ENCODE results near the gene POLA1.
"Not testable (repeated sequence)": the region's sequence is repeated elsewhere in the genome, so short reads cannot be mapped to it uniquely, and the experiment has no call there.

POLA1 gene

DNA sequence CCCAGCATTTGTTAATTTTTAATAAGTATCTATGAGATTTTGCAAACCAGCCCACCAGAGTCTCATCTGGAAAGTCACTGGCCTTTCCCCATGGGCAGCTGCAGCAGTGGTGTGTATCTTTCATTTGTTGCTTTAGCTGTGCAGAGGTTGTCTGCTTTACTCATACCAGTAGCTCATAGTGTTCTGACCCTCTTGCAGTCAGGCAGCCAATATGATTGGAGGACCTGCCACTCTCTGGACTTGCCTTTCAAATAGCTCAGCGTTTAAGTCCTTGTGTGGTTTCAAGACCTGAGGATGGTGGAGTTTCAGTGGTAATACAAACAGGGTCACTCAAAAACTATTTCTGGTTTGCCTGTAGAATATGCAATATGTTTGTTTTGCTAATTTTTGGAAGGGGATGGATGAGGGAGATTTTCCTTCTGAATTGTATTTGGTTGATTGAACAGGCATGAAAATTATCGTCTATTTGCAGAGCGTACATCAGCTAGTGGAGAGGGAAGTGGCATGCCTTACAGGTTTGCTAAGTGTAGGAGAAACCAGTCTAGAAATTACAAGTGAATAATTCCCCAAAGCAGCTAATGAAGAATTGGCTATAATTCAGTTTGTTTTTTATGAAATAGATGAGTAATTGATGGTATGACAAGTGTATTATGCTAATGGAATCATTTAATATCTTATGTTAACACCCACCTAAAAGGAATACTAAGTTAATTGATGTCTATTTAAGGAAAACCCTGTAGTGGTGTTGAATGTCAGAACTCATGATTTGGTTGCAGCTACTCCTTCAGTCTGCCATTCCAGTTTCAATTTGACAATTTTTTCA lies 8.9 kb downstream of the POLA1 start:
- no peak for DNase-seq

DNA sequence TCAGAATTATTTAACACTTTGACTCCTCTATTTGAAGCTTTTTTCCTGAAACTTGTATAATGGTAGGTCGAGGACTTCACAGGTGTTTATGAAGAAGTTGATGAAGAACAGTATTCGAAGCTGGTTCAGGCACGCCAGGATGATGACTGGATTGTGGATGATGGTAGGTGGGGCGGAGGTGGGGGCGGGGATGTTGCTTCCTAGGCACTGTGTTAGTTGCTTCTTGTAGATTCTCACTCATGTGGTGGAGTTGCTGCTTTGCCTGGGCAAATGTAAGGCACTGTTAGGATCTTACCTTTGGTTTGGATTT lies 9.4 kb downstream of the POLA1 start:
- no peak for DNase-seq

DNA sequence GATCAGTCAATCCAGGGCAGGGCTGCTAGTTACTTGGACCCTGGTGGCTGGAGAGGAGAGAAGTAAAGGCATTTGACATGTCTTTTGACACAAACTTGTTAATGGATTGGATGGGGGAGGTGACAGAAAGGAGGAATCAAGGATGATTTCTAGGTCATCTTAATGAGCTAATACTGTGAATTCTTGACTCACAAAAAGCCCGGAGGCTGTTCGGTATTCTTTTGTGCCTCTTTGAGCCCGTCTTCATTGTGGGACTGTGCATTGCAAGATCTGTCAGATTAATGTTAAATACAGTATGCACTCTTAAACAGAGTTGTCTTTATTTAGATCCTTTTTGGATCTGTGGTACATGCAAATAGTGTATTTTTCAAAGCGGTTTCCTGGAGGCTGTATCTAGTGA lies 25.1 kb downstream of the POLA1 start:
- no peak for DNase-seq

DNA sequence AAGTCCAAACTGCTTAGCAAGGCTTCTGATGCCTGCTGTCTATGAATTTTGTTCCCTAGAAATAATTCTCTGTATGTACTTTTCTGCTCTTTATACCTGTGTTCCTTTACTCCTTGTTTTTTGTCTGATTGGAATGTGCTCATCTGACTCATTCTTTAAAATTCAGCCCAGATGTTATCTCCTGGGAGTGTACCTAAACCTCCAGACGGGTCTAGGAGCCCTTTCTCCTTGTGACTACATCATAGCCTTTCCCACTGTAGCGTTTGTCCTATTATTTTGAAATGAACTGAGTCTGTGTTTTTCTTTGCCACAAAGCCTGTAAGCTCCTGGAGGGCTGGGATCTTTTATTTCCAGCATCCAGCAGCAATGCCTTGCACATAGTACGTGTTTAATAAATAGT lies 26.3 kb downstream of the POLA1 start:
- DNase-seq, result no peak

DNA sequence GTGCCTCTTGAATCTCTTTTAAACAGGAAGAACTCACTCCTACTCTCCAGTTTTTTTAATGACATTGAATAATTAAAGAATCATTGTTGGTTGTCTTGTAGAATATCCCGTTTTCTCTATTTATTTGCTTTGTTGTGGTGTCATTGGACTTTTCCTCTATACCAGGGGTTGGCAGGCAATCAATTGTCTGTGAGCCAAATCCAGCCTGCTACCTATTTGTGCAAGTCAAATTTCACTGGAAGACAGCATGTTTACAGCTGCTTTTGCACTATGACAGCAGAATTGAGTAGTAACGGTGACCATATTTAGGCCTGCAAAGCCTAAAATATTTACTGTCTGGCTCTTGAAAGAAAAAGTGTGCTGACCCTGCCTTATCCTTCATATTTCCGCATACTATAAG lies 34.8 kb downstream of the POLA1 start:
- DNase-seq, result no peak

DNA sequence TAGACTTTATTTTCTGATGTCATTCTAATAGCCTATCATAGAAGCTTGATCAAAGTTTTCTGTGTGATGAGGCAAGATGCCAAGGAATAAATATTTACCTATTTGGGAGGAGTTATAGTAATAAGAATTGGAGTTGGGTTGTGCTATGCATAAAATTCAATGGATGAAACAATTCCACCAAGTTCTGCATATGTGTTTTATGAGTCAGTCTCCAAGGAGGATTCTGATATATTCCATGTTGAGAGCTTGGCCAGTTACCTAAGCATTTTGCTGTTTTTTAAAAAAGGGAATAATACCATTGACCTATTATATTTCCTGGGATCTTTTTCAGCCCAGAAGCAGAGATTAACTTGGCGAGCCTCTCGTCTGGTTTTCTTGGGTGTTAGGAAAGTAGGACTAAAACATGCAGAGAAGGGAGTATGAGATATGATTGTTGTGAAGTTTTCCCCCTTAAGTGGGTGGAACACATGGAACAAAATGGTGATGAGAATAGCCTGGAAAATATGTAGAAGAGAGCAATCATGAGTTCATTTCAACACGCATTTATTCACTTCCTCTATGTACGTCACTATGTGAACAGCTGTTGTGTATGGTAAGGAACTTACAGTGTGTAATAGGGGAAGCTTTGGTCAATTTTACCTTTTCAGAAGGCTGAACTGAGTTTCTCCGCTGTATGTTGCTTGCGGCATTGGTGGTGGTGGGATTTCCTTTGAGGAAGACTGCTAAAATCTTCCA lies 39.2 kb downstream of the POLA1 start:
- no peak for DNase-seq

DNA sequence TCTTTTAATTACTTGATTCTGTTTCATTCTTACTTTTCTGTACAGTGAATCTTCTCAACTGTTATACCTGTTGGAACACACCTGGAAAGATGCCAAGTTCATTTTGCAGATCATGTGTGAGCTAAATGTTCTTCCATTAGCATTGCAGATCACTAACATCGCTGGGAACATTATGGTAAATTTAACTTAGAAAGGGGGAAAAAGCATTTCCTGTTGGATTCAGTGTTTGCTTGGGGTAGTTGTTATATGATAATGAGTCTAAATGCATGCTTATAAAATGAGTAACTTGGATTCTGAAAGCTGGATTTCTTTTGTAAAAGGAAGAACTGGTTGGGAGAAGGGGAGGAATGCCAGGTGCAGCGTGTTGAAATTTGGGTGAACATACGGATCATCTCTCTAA lies 47.6 kb downstream of the POLA1 start:
- DNase-seq, result no peak

DNA sequence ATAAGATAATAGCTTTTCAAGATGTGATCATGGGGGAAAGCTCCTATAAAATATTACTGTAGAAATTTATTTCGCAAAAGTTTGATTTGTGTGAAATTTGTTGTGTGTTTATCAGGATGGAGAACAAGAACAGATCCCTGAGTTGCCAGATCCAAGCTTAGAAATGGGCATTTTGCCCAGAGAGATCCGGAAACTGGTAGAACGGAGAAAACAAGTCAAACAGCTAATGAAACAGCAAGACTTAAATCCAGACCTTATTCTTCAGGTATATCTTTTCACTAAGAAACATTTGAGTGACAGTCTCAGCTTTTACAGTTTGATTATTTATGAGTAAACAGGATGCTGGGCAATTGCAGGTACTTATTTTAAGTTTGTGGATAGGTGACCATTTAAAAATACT lies 54.5 kb downstream of the POLA1 start:
- DNase-seq, result no peak

DNA sequence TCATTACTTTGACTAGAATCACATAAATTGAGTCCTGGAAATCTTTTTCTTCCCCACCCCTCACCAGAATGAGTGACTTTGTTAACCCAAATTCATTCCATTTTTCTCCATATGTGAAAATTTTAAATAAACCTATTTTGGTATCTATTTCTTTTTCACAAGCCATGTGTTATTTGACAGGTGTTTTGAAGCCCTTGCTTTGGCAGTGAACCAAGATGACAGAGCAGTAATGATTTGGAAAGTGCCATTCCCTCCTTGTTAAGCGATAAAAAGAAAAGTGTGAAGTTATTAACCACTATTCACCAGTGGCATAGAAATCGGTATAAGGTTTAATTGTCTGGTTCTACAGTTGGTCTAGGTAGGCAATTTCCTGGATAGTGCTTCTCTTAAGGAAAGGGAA lies 66.1 kb downstream of the POLA1 start:
- no peak for DNase-seq

DNA sequence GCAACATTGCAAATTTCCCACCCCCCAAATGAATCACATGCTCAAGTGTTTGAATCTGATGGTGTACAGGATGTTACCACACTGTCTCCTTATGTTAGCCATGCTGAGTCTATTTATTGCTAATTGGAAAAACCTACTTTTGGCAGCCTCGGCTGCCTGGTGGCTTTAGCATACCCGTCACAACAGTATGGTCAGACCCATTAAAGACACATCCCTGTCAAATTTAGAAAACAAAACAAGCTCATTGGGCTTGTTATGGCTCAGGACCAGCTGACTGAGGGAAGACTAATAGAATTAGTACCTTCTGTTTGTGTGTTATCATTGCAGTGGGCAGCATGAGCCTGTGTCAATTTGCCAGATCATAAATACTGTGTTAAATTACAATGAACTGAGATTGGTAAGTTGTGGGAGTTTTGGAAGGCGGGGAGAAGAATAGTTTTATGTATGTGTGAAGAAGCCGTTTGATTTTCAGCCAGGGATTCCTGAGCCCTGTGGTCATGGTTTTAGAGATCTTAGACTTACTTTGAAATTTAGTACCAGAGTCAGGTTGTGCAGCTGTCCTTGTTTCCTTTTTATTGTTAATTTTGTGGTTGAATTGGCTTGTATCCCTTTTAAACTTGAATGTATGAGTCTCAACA lies 66.8 kb downstream of the POLA1 start:
- DNase-seq, result no peak

DNA sequence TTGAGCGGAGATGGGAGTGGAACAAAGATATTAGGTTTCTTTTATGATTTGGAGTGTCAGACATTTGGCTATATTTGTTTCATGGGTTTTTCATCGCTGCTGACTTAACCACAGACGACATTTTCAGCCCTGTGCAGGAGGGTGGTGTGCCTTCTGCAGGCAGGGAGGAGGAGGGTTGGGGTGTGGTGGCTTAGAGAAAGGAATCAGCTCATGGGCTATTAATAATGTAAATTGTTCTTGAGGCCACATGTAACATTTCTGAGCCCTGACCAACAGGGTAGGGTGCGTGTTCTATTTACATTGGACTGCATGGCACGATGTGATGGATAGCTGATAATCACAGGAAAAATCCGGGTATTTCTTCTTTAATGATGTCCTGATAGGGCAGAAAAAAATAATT lies 67.6 kb downstream of the POLA1 start:
- no peak for DNase-seq

DNA sequence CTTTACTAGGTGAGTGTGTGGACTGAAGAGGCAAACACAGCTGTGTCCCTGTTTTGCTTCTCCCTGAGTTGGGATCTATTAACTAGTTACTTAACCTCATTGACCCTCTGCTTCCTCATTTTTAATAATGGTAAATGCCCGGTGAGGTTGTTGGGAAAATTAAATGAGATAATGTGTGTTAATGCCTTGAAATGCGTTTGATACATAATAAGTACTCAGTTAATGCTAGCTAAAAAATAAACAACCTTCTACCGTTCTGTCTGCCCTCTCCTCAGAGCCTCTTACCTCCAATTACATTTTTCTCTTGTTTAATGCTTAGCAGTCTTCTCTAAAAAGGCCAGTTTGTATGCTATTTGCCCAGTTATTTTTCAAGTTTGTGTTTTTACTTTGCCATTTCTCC lies 70.3 kb downstream of the POLA1 start:
- no peak for DNase-seq

DNA sequence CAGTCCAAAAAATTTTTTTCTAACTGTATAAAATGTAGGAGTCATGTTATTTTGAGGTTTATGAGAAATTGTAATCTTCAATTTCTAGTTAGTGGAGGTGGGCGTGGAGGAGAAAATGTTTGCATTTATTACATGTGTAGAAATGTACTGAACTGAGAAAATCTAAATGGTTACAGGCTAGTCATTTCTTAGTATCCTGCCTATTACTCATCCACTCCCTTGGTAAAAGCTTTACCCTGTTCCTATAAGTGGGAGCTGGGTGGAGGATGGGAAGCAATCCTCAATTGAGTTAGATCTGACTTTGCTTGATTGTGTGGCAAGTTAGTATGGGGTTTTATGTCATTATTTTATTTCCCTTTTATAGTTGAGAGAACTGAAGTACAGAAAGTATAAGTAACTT lies 73.8 kb downstream of the POLA1 start:
- DNase-seq, result no peak

DNA sequence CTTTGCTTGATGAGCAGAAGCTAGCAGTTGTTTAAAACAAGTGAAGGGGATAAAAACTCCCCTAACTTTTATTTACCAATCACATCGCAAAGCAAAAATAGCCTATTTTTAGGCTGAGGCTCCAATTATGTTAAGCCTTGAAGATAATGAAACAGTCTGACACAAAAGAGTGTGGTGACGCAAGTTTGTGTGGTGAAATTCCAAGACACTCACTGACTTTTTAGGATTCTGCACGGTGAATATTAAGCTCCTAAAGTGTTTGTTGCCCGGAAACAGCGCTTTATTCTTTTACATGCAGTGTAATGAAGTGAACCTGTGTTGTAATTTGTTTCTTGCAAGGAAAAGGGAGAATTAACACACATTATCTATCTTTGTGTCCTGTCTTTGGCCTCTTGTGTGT lies 74.8 kb downstream of the POLA1 start:
- DNase-seq, result no peak

DNA sequence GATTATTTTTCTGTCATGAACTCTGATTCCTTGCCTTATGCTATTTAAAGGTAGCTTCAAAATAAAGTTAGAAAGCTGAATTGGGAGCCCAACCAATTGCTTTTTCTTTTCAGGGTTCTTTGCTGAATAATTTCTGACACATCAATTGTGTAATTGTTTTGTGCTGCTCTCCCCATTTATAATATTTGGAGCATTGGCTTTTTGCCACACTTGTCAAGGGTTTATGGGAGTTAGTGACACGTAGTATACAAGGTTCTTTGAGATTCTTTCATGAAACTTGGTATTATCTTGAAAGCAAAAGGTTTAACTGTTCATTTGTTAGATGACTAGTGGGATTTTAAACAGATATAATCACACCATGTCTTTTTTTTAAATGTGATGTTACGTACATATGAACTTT lies 80.9 kb downstream of the POLA1 start:
- no peak for DNase-seq

DNA sequence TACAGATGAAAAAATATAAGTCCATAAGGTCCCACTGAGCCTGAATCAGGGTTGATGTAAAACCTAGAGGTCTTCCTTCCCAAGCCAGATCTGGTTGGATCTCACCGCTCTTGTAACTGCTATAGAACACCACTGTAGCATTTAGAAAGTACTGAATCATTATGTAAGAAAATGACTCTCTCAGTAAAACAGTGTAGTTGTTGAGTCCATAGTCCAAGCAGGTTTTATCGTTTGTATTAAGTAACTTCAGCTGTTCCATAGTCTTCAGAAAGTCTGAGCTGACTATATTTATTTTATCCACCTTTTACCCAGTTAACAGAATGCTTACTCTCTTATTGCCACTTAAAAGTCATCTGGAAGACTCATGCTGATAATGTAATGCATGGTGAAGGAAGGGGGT lies 82.2 kb downstream of the POLA1 start:
- no peak for DNase-seq

DNA sequence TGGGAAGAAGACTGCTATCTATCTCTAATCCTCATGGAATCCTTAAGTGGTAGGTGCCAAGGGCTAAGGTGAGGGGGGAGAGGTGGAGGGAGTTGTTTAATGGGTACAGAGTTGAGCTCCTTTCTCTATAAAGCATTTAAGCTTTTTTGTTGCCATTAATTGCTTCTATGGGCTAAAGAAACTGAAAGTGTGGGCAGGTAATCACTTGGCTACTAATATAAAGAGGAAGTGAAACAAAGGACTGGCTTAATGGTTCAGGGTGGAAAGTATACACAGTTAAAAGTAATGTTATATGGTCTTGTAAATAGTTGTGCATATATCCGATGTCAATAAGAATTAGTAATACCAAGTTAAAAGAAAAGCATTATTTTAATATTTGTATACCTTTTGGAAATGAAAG lies 83.9 kb downstream of the POLA1 start:
- no peak for DNase-seq

DNA sequence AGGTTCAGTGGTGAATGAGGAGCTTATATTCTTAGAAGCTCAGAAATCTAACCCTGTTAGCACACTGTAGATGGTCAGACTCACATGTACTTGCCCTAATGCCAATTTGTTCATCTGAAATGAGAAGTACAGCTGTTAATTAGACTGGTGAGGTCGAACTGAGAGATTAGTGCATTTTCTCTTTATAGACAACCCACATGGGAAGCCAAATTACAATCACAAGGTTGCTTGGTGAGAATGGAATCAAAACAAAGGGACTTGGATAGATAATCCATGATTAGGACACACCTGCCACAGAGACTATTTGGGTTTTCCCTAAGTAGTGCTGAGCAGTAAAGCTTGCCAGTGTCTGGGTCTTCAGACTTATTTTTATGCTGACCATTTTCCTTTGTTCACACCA lies 88.3 kb downstream of the POLA1 start:
- no peak for DNase-seq

DNA sequence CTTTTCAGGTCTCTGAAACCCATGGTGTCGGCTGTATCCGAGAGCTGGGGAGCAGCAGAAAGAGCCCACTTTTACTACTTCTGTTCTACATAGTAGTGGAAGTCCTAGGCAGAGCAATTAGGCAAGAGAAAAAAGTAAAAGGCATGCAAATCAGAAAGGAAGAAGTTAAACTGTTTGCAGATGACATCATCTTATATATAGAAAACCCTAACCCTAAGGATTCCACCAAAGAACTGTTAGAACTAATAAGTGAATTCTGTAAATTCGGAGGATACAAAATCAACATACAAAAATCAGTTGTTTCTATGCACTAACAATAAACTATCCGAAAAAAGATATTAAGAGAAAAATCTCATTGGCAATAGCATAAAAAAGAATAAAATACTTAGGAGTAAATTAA lies 95.3 kb downstream of the POLA1 start:
- no peak for DNase-seq

DNA sequence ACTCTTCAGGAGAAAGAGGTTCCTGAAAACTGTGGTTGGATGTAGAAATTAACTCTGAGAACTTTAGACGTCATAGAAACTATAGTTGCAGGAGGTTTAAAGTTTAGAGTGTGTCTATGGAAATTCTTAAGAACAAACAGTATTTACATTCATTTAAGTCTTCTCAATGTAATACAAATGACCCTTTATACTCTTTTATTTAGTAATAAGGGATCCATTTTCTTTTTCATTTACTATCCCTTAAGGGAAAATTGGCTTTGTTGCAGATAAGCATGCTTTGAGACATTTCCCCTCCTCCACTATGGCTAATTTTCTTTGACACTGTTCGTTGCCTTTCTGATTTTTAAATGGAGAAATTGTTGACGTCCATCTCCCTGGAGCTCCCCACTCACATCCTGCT lies 96.4 kb downstream of the POLA1 start:
- DNase-seq, result no peak

DNA sequence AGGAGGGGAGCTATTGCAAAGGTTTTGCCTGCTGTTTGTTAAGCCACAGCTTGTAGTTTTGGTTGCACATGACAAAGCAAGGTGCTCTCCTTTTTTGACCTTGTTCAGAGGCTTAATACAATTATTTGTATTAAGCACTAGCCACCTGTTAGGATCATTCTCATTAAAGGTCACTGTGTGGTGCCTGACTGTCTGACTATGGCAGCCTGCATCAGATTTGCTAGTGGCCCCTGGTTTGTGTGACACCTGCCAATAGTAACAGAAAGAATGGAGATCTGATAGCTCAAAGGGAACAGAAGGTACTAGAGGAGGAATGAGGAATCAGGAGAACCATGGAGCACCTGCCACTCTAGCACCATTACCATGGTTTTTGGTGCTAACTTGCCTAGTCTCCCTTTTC lies 102.5 kb downstream of the POLA1 start:
- no peak for DNase-seq

DNA sequence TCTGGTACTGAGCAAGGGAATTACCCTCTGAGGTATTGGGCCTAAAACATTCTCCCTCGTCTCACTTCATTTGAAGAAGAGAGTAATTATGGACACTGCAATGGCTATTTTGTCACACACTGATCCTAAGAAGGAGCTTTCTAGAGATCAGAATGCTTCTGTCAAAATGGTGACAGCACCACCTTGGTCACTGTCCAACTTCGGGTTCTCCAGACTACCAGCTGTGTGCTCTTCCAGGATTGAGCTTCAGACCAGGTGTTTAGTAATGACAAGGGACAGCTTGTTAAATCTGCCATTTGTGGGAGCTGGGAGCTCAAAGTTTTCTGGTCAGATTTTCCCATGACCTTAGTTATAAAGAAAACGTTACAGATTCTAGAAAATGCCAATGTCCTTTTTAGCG lies 105.4 kb downstream of the POLA1 start:
- no peak for DNase-seq

DNA sequence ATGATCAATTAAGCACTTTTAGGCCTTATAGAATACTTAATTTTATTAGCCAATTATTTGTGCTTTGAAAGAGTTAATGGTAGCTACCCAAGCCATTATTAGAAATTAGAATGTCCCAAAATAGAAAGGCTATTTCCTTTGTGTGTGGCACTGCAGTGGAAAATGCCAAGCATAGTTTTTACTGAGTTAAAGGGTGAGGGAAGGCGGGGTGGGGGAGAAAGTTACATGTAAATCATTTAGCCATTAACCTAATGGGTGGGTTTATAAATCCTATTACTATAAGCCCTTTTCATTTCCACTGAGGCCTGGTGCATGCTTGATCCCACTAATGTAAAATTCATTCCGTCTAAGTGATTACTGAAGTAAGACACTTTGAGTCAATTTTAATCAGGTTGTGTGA lies 105.8 kb downstream of the POLA1 start:
- DNase-seq, result no peak

DNA sequence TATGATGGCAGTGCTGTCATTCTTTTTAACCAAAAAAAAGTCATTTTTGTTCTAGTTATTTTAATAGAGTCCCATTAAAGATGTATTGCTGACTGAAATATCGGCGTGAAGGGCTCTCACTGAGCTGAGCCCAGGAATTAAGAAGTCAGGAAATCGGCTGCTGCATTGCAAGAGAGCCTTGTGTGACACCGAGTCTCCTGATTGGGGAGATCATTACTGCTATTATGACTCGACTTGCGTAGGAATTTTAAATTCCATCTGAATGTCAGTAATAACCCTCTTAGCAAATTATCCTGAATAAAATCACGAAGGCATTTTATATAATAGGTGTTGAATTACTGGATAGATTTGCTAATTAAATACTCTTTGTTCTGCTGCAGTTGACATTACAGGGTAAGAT lies 111.5 kb downstream of the POLA1 start:
- DNase-seq, result no peak

DNA sequence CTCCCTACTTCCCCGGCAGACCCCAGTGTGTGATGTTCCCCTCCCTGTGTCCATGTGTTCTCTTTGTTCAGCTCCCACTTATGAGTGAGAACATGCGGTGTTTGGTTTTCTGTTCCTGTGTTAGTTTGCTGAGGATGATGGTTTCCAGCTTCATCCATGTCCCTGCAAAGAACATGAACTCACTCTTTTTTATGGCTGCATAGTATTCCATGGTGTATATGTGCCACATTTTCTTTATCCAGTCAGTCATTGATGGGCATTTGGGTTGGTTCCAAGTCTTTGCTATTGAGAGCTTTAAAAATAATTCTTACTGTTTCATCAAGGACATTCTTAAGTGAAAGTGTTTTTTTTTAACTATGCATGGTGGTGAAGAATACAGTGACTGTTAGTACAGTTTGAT lies 126.1 kb downstream of the POLA1 start:
- DNase-seq, result not testable (repeated sequence)
